K562 (cell line): ENCODE measurements around the gene POLR2L. TPM values are rescaled to one million over a fixed set of nuclear protein-coding genes. Genes with fewer than 3 reads are reported as not detected.

ENCODE experiments used
- ATAC-seq: fragments of 200-7000 bp; cut with Tn5 transposase; 3 replicates; pipeline ENCODE4 v1.9.1; 2020; ENCODE audit warnings: moderate library complexity
- BruUV-seq: library from RNA; stranded (reverse); fragments of 400-500 nt; replicated peaks from 2 replicates; lab custom pipeline; 2021; lab: Mats Ljungman, UMichigan
- CTCF ChIA-PET: fragments of 300-600 bp; formaldehyde crosslinking; extraction: SDS; loops from one replicate; lab custom pipeline; 2021; ENCODE audit warnings: low intra/inter-chr PET ratio; lab: Yijun Ruan, JAX
- POLR2A ChIA-PET: fragments of 300-600, 350-650 bp; sonication (Branson Sonifier 250); formaldehyde crosslinking; extraction: SDS; loops from one replicate; lab custom pipeline; 2021; ENCODE audit warnings: antibody characterized with exemption, inconsistent platforms; lab: Yijun Ruan, JAX
- DNase-seq, 4 experiments: peaks; one replicate each; pipeline versions ENCODE4 v3.0.0 to v3.0.0-alpha.2; 2011 to 2018; ENCODE audit warnings: low spot score in 3 of 4, mixed read lengths in 3 of 4; ENCODE audit errors: extremely low read depth in 1 of 4
- FAIRE-seq: peaks from 2 replicates; lab custom pipeline; 2011; peaks lifted over from hg19 to GRCh38; lab: Jason Lieb, UNC
- H2AFZ ChIP-seq: 2 replicates; pipeline ENCODE4 v1.6.0; 2011; ENCODE audit warnings: low read depth, low read length, control low read depth, inconsistent platforms
- H3K27ac ChIP-seq: fragments of 200-600 bp; 3 replicates; pipeline ENCODE4 v1.8.0; 2011; ENCODE audit warnings: low read depth, mild to moderate bottlenecking, control low read depth, inconsistent platforms, low read length, moderate library complexity, mixed read lengths; ENCODE audit errors: extremely low read depth
- H3K27me3 ChIP-seq, 2 experiments: fragments of 300-600 bp in 1 of 2; 2 replicates in 1 of 2; 3 replicates in 1 of 2; pipeline versions ENCODE4 v1.6.0 to v1.8.0; 2011; ENCODE audit warnings: inconsistent platforms in 2 of 2, low read length in 2 of 2, mild to moderate bottlenecking in 1 of 2, mixed read lengths in 1 of 2, moderate library complexity in 1 of 2; ENCODE audit not compliant: control insufficient read depth in 2 of 2, insufficient read depth in 2 of 2
- H3K36me3 ChIP-seq: fragments of 300-600 bp; 3 replicates; pipeline ENCODE4 v1.8.0; 2011; ENCODE audit warnings: mild to moderate bottlenecking, low read length, inconsistent platforms; ENCODE audit not compliant: control insufficient read depth, insufficient read depth
- H3K4me1 ChIP-seq, 2 experiments: fragments of 200-600 bp in 1 of 2; replicated peaks in 1 of 2; 2 replicates in 1 of 2; 3 replicates in 1 of 2; pipeline versions ENCODE4 v1.5.1 to v1.8.0; 2011; ENCODE audit warnings: inconsistent platforms in 2 of 2, low read length in 2 of 2, mild to moderate bottlenecking in 1 of 2, mixed read lengths in 1 of 2, moderate library complexity in 1 of 2; ENCODE audit not compliant: control insufficient read depth in 2 of 2, insufficient read depth in 2 of 2
- H3K4me2 ChIP-seq: 2 replicates; pipeline ENCODE4 v1.6.1; 2011; ENCODE audit warnings: low read length, control low read depth, inconsistent platforms, mixed read lengths; ENCODE audit not compliant: insufficient read depth
- H3K4me3 ChIP-seq: fragments of 200-600 bp; sonication (generic), shearing (Covaris generic); 2 replicates; pipeline ENCODE4 v1.5.1; 2016; ENCODE audit warnings: control low read depth, inconsistent platforms
- H3K79me2 ChIP-seq: fragments of 200-600 bp; 3 replicates; pipeline ENCODE4 v1.8.0; 2011; ENCODE audit warnings: low read length, inconsistent platforms; ENCODE audit not compliant: control insufficient read depth, insufficient read depth
- H3K9ac ChIP-seq, 2 experiments: 2 replicates each; pipeline versions ENCODE4 v1.6.0 to v1.6.1; 2011; ENCODE audit warnings: low read depth in 2 of 2, low read length in 2 of 2, control low read depth in 1 of 2, inconsistent platforms in 1 of 2, mild to moderate bottlenecking in 1 of 2, mixed read lengths in 1 of 2; ENCODE audit not compliant: insufficient read depth in 1 of 2
- H3K9me1 ChIP-seq: one replicate; pipeline ENCODE4 v1.6.0; 2011; ENCODE audit warnings: inconsistent platforms, mild to moderate bottlenecking, low read length, moderate library complexity; ENCODE audit not compliant: control insufficient read depth, insufficient read depth
- H3K9me3 ChIP-seq: replicated peaks from 2 replicates; pipeline ENCODE4 v1.5.1; 2011; ENCODE audit warnings: low read depth, low read length, inconsistent platforms; ENCODE audit not compliant: control insufficient read depth, insufficient read depth
- H4K20me1 ChIP-seq: replicated peaks from 2 replicates; pipeline ENCODE4 v1.6.1; 2011; ENCODE audit warnings: low read length, inconsistent platforms, mixed read lengths; ENCODE audit not compliant: control insufficient read depth, insufficient read depth
- ATF6 ChIP-seq: sonication (generic); formaldehyde crosslinking; IDR thresholded peaks from 2 replicates; pipeline ENCODE4 v1.4.0; 2020; ENCODE audit warnings: mild to moderate bottlenecking, missing genetic modification reagents
- CBX2 ChIP-seq: fragments of 200-600 bp; sonication (generic); IDR thresholded peaks from one replicate; pipeline ENCODE4 v1.6.1; 2012; ENCODE audit warnings: mild to moderate bottlenecking, low read length, inconsistent platforms; ENCODE audit not compliant: insufficient read depth, poor library complexity, severe bottlenecking
- CHD7 ChIP-seq: fragments of 200-600 bp; sonication (generic); IDR thresholded peaks from one replicate; pipeline ENCODE4 v1.6.1; 2012; ENCODE audit warnings: mild to moderate bottlenecking, low read depth, low read length, inconsistent platforms
- RBFOX2 ChIP-seq: fragments of 200-400 bp; formaldehyde crosslinking; IDR thresholded peaks from 2 replicates; pipeline ENCODE4 v1.6.1; 2017; ENCODE audit warnings: low read depth, mild to moderate bottlenecking, low read length, moderate library complexity
- ZNF165 ChIP-seq: fragments of 250-450 bp; sonication (Bioruptor Pico); IDR thresholded peaks from 2 replicates; pipeline ENCODE4 v1.4.0; 2020; ENCODE audit warnings: borderline replicate concordance
- ZNF408 ChIP-seq: fragments of 250-450 bp; sonication (Bioruptor Pico); IDR thresholded peaks from 2 replicates; pipeline ENCODE4 v1.4.0; 2020; ENCODE audit warnings: low read depth, mild to moderate bottlenecking, moderate library complexity
- ZNF668 ChIP-seq: fragments of 250-450 bp; sonication (Bioruptor Pico); IDR thresholded peaks from 2 replicates; pipeline ENCODE4 v1.8.0; 2022; ENCODE audit warnings: mild to moderate bottlenecking, inconsistent platforms
- WGBS: fragments of 100-300 bp; shearing (Covaris generic); methylation state at CpG from one replicate; pipeline ENCODE4 v1.1.6; 2016; ENCODE audit warnings: low coverage, mixed read lengths; ENCODE audit not compliant: insufficient coverage; ENCODE audit errors: missing lambda C conversion rate; 5-methylcytosine and 5-hydroxymethylcytosine counted together
- in situ Hi-C: fragments of 300-500 bp; cut with MboI; formaldehyde crosslinking; loops from 4 replicates; pipeline ENCODE4 v1.15.0; 2018; ENCODE audit warnings: inconsistent platforms, mixed read lengths
- intact Hi-C: fragments of 100-400 bp; cut with micrococcal nuclease; formaldehyde crosslinking; loops from 2 replicates; pipeline ENCODE4 v1.14.2; 2022
- polyA plus RNA-seq, 8 experiments: library from polyadenylated mRNA; depleted of rRNA in 4 of 8; stranded (reverse) in 5 of 8; unstranded in 3 of 8; fragments of >200 nt; fragmentation: Nextera tagmentation in 2 of 8; fragmentation: Illumina TruSeq in 1 of 8; extraction: Ambion mirVana in 2 of 8; extraction: Trizol in 1 of 8; gene quantifications; 2 replicates each; pipeline versions ENCODE4 v1.2.1 to v1.2.3, GENCODE V29; 2011 to 2014; ENCODE audit warnings: inconsistent platforms in 1 of 8, missing spikeins in 1 of 8
- total RNA-seq, 7 experiments: library from RNA; depleted of rRNA in 6 of 7; stranded (reverse); fragments of >200 nt in 6 of 7; fragmentation: Illumina TruSeq in 2 of 7; extraction: Trizol in 2 of 7; gene quantifications; 2 replicates each; pipeline versions ENCODE4 v1.2.1 to v1.2.3, GENCODE V29; 2011 to 2021; ENCODE audit warnings: low replicate concordance in 1 of 7
- TF ChIP-seq, protein P1 (sequence below): sonication (generic); formaldehyde crosslinking; IDR thresholded peaks from 2 replicates; pipeline ENCODE4 v1.8.0; 2022; ENCODE audit warnings: mild to moderate bottlenecking, missing genetic modification reagents

POLR2L gene
- total and polyA plus RNA-seq, 9 of the 15 experiments (the other 6 are each of a cell fraction or from before 2014, with no cell fraction given) = 38.3 to 688 (median 108) TPM

DNA sequence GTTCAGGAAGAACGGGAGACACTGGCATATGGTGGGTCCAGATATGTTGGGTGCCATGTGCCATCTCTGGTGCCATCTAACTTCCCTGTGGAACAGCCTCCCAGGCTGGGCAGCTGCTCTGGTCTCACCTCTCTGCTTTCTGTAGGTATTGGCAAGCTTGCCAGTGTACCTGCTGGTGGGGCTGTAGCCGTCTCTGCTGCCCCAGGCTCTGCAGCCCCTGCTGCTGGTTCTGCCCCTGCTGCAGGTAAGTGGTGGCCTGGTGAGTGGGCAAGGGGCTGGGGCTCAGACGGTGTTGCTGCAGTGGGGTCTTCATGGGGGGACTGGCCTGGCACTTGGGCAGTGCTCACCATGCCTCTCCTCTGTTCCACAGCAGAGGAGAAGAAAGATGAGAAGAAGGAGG is 29.9 kb downstream of the POLR2L start:
- Histone ChIP-seq H3K79me2 (peaks cover 62% of the 10 kb centered on the region), H3K4me1 (peaks cover 17 to 47% of the 10 kb centered on the region in 2 experiments; a peak in 4 of 5 replicates), H3K4me3 (peak overlapping the region; percentile 99; the same call in 1 of the 2 replicates), H4K20me1 (peaks cover 24% of the 10 kb centered on the region), H3K9ac (peak overlapping the region; percentile 94 to 98), H3K27ac (peak overlapping the region; percentile 98), H3K9me1 (peaks cover 3% of the 10 kb centered on the region), H3K27me3 (no peaks in the 10 kb centered on the region), H2AFZ (no peak overlapping the region), H3K36me3 (peaks cover 48% of the 10 kb centered on the region), H3K9me3 (no peaks in the 10 kb centered on the region), H3K4me2 (peak overlapping the region; percentile 100)
- DNase-seq = no peak
- BruUV-seq = no TSS peak
- no peak for FAIRE-seq
- ATAC-seq = no peak
- WGBS = 84% methylated on average over 2 of the region's 3 CpGs
- ChIA-PET CTCF (no interaction called here), POLR2A (interaction anchor here (0.7 to 2.5 kb wide), 7 partner anchors 7 to 47 kb away, joined by 3 to 12 read pairs (median 4); partner anchors contain the start of gene PNPLA2)
- in situ Hi-C loops (no loop called here), intact Hi-C loops (no loop called here)
- no peak for TF ChIP-seq CBX2
- peak; percentile 80 for TF ChIP-seq RBFOX2
- peak; percentile 21 for TF ChIP-seq CHD7
- no peak for TF ChIP-seq ATF6 (CRISPR knock-in tag)
- no peak for TF ChIP-seq ZNF165
- TF ChIP-seq ZNF408 (CRISPR knock-in tag) = no peak
- TF ChIP-seq, protein P1, sequence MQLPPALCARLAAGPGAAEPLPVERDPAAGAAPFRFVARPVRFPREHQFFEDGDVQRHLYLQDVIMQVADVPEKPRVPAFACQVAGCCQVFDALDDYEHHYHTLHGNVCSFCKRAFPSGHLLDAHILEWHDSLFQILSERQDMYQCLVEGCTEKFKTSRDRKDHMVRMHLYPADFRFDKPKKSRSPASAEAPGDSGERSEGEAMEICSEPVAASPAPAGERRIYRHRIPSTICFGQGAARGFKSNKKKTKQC (CRISPR knock-in tag) = 0 out of 2 replicates have a peak, but pooled peaks have one; percentile 36
- TF ChIP-seq ZNF668 = no peak
